SH-SY5Y (cell line): Measurements from ENCODE around the gene WWOX.
A peak's percentile ranks its signal among the peaks of the same experiment; 100 is the strongest.

Experiments used
- GATA2 ChIP-seq: IDR thresholded peaks from 2 replicates; pipeline ENCODE4 v1.6.1; 2011; ENCODE audit warnings: mild to moderate bottlenecking, low read depth, low read length
- GATA3 ChIP-seq: IDR thresholded peaks from 2 replicates; pipeline ENCODE4 v1.6.1; 2011; ENCODE audit warnings: low read depth, mild to moderate bottlenecking, low read length, moderate library complexity

The WWOX gene

GRCh38 chr16:78609402-78610274 lies 510.2 kb downstream of the WWOX start:
- TF ChIP-seq GATA2, result peak; percentile 78
- TF ChIP-seq GATA3, result no peak

DNA sequence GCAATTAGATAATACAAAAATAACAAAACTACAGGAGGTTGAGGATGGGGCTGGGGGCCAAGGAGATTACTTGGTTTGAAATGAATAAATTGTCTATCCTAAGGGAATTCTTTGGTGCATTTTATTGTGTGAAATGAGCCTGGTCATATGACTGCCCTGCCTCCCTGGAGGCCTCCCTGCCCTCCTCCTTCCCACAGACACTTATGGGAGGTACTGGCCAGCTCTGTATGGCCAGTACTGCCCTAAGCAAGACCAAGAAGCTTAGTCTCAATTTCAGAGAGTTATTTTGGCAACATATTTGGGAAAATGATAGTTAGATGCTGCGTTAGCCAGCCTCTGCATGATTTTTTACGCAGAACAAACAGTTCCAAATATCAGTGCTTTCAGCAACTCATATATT lies 511.9 kb downstream of the WWOX start:
- TF ChIP-seq GATA2, result no peak
- TF ChIP-seq GATA3, result no peak

DNA sequence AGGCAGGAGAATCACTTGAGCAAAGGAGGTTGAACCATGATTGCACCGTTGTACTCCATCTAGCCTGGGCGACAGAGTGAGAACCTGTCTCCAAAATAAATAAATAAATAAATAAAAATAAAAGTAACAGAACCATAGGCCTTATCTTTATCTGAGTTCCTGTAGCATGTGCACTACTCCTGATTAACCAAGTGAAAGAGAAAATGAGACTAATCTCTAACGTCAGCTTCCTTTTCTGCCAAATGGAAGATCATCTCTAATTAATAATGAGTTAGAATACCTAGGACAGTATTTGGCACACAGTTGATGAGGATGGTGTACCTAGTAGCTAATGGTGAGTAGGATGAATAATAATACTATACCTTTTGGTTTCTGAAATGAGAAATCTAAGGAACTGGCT lies 520.4 kb downstream of the WWOX start:
- no peak for TF ChIP-seq GATA3
- no peak for TF ChIP-seq GATA2

DNA sequence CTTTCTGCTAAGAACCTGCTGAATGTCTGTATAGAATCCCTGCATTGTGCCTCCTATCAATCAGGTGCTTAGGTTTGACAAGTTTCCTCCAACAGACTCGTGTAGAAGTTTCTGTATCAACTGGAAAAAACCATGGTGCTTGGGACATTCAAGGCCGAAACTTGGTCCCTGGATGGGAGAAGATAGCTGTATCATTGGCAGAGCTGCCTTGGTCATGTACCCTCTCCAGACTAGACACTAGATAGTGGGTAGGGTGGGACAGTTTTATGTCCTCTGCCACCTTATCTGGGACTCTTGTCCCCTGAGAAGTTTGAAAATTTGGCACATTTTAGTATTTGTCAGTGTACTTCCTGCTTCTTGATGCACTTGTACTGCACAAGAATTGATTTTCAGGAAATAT lies 520.8 kb downstream of the WWOX start:
- TF ChIP-seq GATA2 (no peak), GATA3 (no peak)

DNA sequence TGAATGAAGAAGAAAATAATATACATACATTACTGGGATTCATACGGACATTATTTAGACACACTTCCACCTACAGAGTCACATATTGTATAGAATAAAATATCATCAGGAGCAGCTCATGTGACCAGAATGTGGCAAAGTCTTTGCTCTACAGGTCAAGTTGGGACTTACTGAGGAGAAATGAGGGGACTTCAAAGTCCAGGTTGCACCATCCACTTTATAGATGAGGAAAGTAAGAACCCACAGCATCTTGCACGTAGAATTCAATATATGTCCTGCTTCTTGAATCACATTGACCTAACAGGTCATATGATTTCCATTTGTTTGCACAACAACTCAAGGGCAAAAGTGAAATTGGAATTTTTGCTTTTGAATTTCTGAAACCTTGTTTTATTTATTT lies 524.3 kb downstream of the WWOX start:
- TF ChIP-seq GATA3, result no peak
- TF ChIP-seq GATA2, result no peak

DNA sequence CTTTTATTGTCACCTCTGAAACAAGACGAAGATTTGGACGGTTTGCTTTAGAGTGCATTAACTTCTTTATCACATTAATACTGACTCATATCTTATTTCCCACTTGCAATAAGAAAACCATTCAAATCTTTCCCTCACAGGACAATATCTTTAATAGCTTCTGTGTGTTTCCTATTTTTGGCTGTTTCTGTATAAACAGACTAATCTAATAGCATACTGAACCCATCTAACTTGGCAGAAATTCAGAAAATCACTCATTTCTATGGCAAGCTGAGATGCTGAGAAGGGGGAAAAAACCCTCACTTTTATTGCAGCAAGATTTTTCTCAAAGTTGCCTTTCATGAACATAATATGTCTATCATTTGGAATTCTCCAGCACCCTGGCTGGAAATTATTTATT lies 524.9 kb downstream of the WWOX start:
- no peak for TF ChIP-seq GATA3
- TF ChIP-seq GATA2, result no peak

DNA sequence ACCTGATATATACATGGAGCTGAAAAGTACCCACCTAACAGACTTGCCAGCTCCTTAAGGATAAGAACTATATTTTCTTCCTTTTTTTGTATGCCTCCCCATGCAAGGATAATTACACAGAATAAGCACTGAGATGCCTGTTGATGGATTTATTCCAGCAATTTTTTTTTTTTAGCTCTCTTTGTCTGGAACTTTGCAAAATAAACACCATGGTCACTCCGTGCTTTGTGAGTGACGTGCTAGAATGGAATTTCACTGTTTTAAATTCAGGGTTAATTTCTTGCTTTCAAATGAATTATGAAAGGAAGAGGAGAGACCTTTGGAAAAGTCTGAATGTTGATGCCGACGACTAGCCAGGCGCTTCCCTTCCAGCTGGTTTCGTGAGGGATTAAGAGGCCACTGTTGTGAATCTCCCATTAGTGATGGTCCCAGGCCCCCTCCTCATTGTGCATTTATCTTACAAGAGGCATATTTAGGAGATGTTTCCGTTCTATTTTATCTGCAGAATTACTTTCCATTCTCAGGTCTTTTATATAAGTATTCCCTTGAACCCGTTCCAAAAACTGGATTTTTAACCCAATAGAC lies 529.1 kb downstream of the WWOX start:
- TF ChIP-seq GATA2 (no peak), GATA3 (no peak)

GRCh38 chr16:78629173-78629572 lies 529.7 kb downstream of the WWOX start:
- TF ChIP-seq GATA3, result no peak
- no peak for TF ChIP-seq GATA2

GRCh38 chr16:78630102-78630501 lies 530.6 kb downstream of the WWOX start:
- TF ChIP-seq GATA2, result no peak

DNA sequence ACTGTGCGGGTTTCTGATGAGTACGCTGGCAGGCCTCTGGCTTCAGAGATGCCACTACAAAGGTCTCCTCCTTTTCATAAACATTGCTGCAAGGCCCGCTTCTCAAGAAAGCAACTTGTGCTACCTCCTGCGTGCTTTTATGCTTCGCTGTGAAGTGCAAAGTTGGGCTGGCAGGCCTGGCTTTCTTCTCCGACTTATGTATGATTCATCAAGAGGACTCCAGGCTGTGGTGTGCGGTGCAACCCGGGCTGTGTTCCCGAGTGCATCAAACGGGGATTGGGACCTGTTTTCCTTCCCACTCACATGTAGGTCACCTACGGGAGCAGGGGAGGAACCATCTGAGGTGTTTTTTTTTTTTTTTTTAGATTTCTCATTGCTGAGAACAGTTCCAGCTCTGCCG lies 534.1 kb downstream of the WWOX start:
- no peak for TF ChIP-seq GATA2
- TF ChIP-seq GATA3, result no peak

DNA sequence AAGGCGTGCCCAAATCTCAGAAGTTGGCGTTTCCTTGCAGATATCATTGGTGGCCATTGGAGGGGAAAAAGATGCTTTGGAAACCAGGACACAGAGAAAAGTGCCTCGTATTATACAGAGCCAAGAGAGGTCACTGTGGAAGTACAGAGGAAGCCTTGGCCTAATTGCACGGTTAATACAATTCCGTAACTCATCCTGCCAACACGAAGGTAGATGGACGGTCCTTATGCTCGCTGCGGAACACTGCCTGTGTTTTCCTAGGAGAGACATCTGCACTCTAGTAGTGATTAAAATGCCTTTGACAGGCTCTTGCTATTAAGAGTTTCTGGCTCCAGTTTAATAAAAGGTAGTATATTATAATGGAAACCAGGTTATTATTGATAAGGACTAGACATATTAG lies 536.4 kb downstream of the WWOX start:
- TF ChIP-seq GATA2 (no peak), GATA3 (no peak)

DNA sequence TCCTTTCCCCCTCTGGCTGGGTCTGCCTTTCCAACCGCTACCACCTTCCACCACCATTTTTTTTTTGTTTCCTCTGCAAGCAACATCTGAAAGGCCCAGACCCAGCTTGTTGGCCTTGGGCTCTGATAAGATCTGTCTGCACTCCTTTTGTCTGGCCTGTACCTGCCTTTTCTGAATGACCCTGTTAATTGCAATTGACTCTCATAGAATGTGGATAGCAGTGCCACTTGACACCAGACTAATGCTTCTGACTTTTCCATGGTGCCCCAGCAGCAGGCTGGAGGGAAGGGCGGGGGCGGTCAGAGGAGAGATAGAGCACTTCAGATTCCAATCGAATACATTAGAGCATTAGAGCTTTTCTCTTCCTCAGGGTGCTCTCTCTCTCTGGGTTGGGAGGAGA lies 538.9 kb downstream of the WWOX start:
- TF ChIP-seq GATA2 (peak; percentile 67), GATA3 (no peak)

DNA sequence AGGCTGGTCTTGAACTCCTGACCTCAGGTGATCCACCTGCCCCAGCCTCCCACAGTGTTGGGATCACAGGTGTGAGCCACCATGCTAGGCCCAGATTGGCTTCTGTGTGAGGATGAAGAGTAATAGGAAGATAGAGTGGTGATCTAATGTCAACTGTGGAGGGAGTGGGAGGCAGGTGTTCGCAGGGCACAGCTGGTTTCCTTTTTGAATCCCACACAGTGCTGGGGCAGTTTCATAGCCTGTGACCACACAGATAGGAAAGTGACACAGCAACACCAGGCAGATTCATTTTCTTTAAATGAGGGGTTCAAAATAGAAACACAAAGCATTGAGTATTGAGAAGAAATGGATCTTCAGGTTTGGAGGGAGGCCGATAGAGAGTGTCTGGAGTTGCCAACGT lies 540.3 kb downstream of the WWOX start:
- TF ChIP-seq GATA3, result no peak
- no peak for TF ChIP-seq GATA2

- TF ChIP-seq GATA2 (no peak), GATA3 (no peak)
Observed at GRCh38 chr16:78640886-78641285, 541.4 kb downstream of the WWOX start.

DNA sequence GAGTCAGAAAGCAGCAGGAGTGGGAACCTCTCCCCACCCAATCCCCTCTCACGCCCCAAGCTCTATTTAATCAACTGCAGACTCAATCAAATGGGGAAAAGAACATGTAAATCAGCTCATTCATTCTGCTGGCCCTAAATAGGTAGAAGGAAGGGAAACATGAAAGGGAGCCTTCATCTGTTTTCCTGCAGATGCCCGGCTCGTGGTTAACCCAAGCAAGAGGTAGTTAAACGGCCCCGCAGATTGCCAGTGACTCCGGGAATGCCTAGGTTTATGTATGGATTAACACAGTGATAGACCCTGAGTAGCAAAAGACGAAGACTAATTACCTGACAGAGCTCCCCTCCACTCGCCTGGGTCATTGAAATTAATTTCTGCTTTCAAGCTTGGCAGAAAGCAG lies 542.0 kb downstream of the WWOX start:
- TF ChIP-seq GATA3 (no peak), GATA2 (no peak)
